HepG2 (cell line): Measurements from ENCODE around the gene RERE. TPM values are rescaled to one million over a fixed set of nuclear protein-coding genes. Genes with fewer than 3 reads are reported as not detected.

Source experiments
- ATAD3A ChIP-seq: sonication (generic); formaldehyde crosslinking; IDR thresholded peaks from 2 replicates; pipeline ENCODE4 v1.4.0; 2020; ENCODE audit warnings: missing genetic modification reagents
- ATF1 ChIP-seq: IDR thresholded peaks from 2 replicates; pipeline ENCODE4 v1.6.1; 2016; ENCODE audit warnings: mild to moderate bottlenecking, control low read depth
- CC2D1A ChIP-seq: sonication (generic); formaldehyde crosslinking; IDR thresholded peaks from 2 replicates; pipeline ENCODE4 v1.8.1; 2023; ENCODE audit warnings: mild to moderate bottlenecking, missing genetic modification reagents
- CCDC6 ChIP-seq: sonication (generic); formaldehyde crosslinking; IDR thresholded peaks from 2 replicates; pipeline ENCODE4 v1.8.1; 2022; ENCODE audit warnings: mild to moderate bottlenecking, missing genetic modification reagents, moderate library complexity
- HIVEP1 ChIP-seq: sonication (generic); formaldehyde crosslinking; IDR thresholded peaks from 2 replicates; pipeline ENCODE4 v1.4.0; 2020; ENCODE audit warnings: mild to moderate bottlenecking, missing genetic modification reagents
- HMGA1 ChIP-seq: sonication (generic); formaldehyde crosslinking; conservative IDR thresholded peaks from 2 replicates; pipeline ENCODE4 v1.4.0; 2020; ENCODE audit warnings: missing genetic modification reagents
- MBD4 ChIP-seq: IDR thresholded peaks from 2 replicates; pipeline ENCODE4 v1.6.1; 2012; ENCODE audit warnings: low read length, inconsistent platforms, borderline replicate concordance
- MBNL3 ChIP-seq: fragments of 250-450 bp; sonication (Bioruptor Pico); conservative IDR thresholded peaks from 2 replicates; pipeline ENCODE4 v1.8.0; 2022; ENCODE audit warnings: mild to moderate bottlenecking, inconsistent platforms
- MTA1 ChIP-seq: sonication (generic); formaldehyde crosslinking; IDR thresholded peaks from 2 replicates; pipeline ENCODE4 v1.4.0; 2020; ENCODE audit warnings: missing genetic modification reagents, mild to moderate bottlenecking, borderline replicate concordance
- NR2F6 ChIP-seq, 2 experiments: IDR thresholded peaks; 2 replicates each; pipeline ENCODE4 v1.6.1; 2016; ENCODE audit warnings: antibody characterized with exemption in 1 of 2, mild to moderate bottlenecking in 1 of 2
- RNF2 ChIP-seq: fragments of 450-650 bp; conservative IDR thresholded peaks from 2 replicates; pipeline ENCODE4 v1.6.1; 2016; ENCODE audit warnings: low read depth
- SKI ChIP-seq: fragments of 450-650 bp; IDR thresholded peaks from one replicate; pipeline ENCODE4 v1.6.1; 2018; ENCODE audit warnings: mild to moderate bottlenecking; ENCODE audit not compliant: partially characterized antibody
- YEATS4 ChIP-seq: sonication (generic); formaldehyde crosslinking; IDR thresholded peaks from 2 replicates; pipeline ENCODE4 v1.4.0; 2020; ENCODE audit warnings: missing genetic modification reagents, borderline replicate concordance
- ZNF251 ChIP-seq: sonication (generic); formaldehyde crosslinking; IDR thresholded peaks from 2 replicates; pipeline ENCODE4 v1.9.0; 2021; ENCODE audit warnings: mild to moderate bottlenecking, missing genetic modification reagents
- ZNF292 ChIP-seq: sonication (generic); formaldehyde crosslinking; IDR thresholded peaks from 2 replicates; pipeline ENCODE4 v1.8.1; 2022; ENCODE audit warnings: mild to moderate bottlenecking, low read depth, missing genetic modification reagents, borderline replicate concordance
- ZNF317 ChIP-seq: sonication (generic); formaldehyde crosslinking; IDR thresholded peaks from 2 replicates; pipeline ENCODE4 v1.5.0; 2020; ENCODE audit warnings: mild to moderate bottlenecking, missing genetic modification reagents
- ZNF432 ChIP-seq: sonication (generic); formaldehyde crosslinking; IDR thresholded peaks from 2 replicates; pipeline ENCODE4 v1.5.0; 2020; ENCODE audit warnings: missing genetic modification reagents, mild to moderate bottlenecking, borderline replicate concordance
- ZNF496 ChIP-seq: sonication (generic); formaldehyde crosslinking; IDR thresholded peaks from 2 replicates; pipeline ENCODE4 v1.8.1; 2023; ENCODE audit warnings: mild to moderate bottlenecking, moderate library complexity, missing genetic modification reagents; ENCODE audit not compliant: insufficient replicate concordance
- ZNF556 ChIP-seq: sonication (generic); formaldehyde crosslinking; IDR thresholded peaks from 2 replicates; pipeline ENCODE4 v1.4.0; 2020; ENCODE audit warnings: mild to moderate bottlenecking, missing genetic modification reagents, borderline replicate concordance
- ZNF747 ChIP-seq: sonication (generic); formaldehyde crosslinking; IDR thresholded peaks from 2 replicates; pipeline ENCODE4 v1.8.1; 2023; ENCODE audit warnings: missing genetic modification reagents, mild to moderate bottlenecking, borderline replicate concordance
- ZNF816 ChIP-seq: sonication (generic); formaldehyde crosslinking; IDR thresholded peaks from 2 replicates; pipeline ENCODE4 v1.8.0; 2022; ENCODE audit warnings: missing genetic modification reagents, mild to moderate bottlenecking, borderline replicate concordance
- polyA plus RNA-seq, 8 experiments: library from polyadenylated mRNA; depleted of rRNA in 3 of 8; stranded (reverse) in 7 of 8; unstranded in 1 of 8; fragments of >200 nt; fragmentation: Illumina TruSeq in 4 of 8; extraction: Trizol in 4 of 8; gene quantifications; 2 replicates each; pipeline versions ENCODE4 v1.2.1 to v1.2.3, GENCODE V29; 2011 to 2016; ENCODE audit warnings: low read depth in 4 of 8, missing spikeins in 1 of 8, mixed read lengths in 1 of 8; ENCODE audit not compliant: insufficient read depth in 1 of 8
- total RNA-seq, 5 experiments: library from RNA; depleted of rRNA; stranded (reverse); fragments of >200 nt; fragmentation: Illumina TruSeq; extraction: Trizol; gene quantifications; 2 replicates each; pipeline ENCODE4 v1.2.3, GENCODE V29; 2016; ENCODE audit warnings: low read depth in 1 of 5
- TF ChIP-seq, protein P1 (sequence below): sonication (generic); formaldehyde crosslinking; IDR thresholded peaks from 2 replicates; pipeline ENCODE4 v1.4.0; 2020; ENCODE audit warnings: low read depth, mild to moderate bottlenecking, missing genetic modification reagents
- TF ChIP-seq, protein P2 (sequence below): sonication (generic); formaldehyde crosslinking; IDR thresholded peaks from 2 replicates; pipeline ENCODE4 v1.5.0; 2020; ENCODE audit warnings: missing genetic modification reagents, mild to moderate bottlenecking, borderline replicate concordance
- TF ChIP-seq, protein P3 (sequence below): sonication (generic); formaldehyde crosslinking; IDR thresholded peaks from 2 replicates; pipeline ENCODE4 v1.4.0; 2020; ENCODE audit warnings: missing genetic modification reagents, borderline replicate concordance

RERE gene
- total and polyA plus RNA-seq, 2 of the 13 experiments (the other 11 are each of a cell fraction or from before 2014, with no cell fraction given) = 18.3 to 21.9 TPM

DNA sequence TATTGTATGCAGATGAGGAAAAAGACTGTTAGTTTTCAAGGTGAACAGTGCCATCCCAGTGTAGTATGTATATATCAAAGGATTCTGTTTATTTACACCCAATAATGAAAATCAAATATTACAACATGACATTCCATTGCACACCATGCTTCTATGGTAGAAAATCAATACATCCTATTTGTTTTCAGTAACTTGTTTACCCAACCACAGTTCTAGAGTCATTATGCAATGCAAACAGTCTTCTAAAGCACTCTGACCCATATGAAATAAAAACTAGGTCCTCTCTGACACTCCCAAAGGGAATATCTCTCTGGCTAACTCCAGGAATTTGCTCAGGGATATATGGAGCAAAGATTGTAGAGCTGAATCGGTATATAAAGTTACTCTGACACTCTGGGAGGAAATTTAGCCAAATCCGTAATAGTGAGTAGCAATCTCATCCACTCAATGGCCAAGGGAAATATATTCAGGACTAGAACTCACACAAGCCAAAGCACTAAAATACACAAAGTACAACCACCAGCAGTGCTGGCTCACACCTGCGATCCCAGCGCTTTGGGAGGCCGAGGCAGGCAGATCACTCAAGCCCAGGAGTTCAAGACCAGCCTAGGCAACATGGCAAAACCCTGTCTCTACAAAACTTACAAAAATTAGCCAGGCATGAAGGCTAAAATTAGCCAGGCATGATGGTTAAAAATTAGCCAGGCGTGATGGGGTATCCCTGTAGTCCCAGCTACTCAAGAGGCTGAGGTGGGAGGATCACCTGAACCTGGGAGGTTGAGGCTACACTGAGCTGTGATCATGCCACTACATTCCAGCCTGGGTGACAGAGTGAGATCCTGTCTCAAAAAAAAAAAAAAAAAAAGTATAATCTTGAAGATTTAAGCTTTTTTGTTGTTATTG, 75.2 kb downstream of the RERE start (continued):
- TF ChIP-seq ZNF317 (CRISPR knock-in tag) (peak; percentile 23; the same call in 1 of the 2 replicates), MTA1 (CRISPR knock-in tag) (no peak; the same call in 1 of the 2 replicates), ATF1 (CRISPR knock-in tag) (peak; percentile 76), HMGA1 (CRISPR knock-in tag) (no peak), ZNF747 (CRISPR knock-in tag) (0 out of 2 replicates have a peak, but pooled peaks have one; percentile 38), CC2D1A (peak; percentile 58; the same call in 1 of the 2 replicates), ZNF496 (CRISPR knock-in tag) (no peak), ATAD3A (CRISPR knock-in tag) (no peak), CCDC6 (CRISPR knock-in tag) (peak; percentile 70), MBD4 (peak; percentile 99; the same call in 1 of the 2 replicates), ZNF432 (CRISPR knock-in tag) (no peak), MBNL3 (0 out of 2 replicates have a peak, but pooled peaks have one; percentile 78), ZNF816 (CRISPR knock-in tag) (peak; percentile 83; the same call in 1 of the 2 replicates), RNF2 (no peak), SKI (peak; percentile 98), NR2F6 (IDR thresholded peaks at IDR 0.05) (peak; percentile 96), NR2F6 (CRISPR knock-in tag; IDR thresholded peaks at IDR 0.05) (peak; percentile 94), HIVEP1 (CRISPR knock-in tag) (no peak), ZNF292 (CRISPR knock-in tag) (0 out of 2 replicates have a peak, but pooled peaks have one; percentile 65), ZNF251 (CRISPR knock-in tag) (no peak), YEATS4 (CRISPR knock-in tag) (peak; percentile 88), ZNF556 (CRISPR knock-in tag) (no peak)
- TF ChIP-seq, protein P1, sequence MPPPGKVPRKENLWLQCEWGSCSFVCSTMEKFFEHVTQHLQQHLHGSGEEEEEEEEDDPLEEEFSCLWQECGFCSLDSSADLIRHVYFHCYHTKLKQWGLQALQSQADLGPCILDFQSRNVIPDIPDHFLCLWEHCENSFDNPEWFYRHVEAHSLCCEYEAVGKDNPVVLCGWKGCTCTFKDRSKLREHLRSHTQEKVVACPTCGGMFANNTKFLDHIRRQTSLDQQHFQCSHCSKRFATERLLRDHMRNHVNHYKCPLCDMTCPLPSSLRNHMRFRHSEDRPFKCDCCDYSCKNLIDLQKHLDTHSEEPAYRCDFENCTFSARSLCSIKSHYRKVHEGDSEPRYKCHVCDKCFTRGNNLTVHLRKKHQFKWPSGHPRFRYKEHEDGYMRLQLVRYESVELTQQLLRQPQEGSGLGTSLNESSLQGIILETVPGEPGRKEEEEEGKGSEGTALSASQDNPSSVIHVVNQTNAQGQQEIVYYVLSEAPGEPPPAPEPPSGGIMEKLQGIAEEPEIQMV (CRISPR knock-in tag) = no peak
- TF ChIP-seq, protein P2, sequence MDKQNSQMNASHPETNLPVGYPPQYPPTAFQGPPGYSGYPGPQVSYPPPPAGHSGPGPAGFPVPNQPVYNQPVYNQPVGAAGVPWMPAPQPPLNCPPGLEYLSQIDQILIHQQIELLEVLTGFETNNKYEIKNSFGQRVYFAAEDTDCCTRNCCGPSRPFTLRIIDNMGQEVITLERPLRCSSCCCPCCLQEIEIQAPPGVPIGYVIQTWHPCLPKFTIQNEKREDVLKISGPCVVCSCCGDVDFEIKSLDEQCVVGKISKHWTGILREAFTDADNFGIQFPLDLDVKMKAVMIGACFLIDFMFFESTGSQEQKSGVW = no peak
- TF ChIP-seq, protein P3, sequence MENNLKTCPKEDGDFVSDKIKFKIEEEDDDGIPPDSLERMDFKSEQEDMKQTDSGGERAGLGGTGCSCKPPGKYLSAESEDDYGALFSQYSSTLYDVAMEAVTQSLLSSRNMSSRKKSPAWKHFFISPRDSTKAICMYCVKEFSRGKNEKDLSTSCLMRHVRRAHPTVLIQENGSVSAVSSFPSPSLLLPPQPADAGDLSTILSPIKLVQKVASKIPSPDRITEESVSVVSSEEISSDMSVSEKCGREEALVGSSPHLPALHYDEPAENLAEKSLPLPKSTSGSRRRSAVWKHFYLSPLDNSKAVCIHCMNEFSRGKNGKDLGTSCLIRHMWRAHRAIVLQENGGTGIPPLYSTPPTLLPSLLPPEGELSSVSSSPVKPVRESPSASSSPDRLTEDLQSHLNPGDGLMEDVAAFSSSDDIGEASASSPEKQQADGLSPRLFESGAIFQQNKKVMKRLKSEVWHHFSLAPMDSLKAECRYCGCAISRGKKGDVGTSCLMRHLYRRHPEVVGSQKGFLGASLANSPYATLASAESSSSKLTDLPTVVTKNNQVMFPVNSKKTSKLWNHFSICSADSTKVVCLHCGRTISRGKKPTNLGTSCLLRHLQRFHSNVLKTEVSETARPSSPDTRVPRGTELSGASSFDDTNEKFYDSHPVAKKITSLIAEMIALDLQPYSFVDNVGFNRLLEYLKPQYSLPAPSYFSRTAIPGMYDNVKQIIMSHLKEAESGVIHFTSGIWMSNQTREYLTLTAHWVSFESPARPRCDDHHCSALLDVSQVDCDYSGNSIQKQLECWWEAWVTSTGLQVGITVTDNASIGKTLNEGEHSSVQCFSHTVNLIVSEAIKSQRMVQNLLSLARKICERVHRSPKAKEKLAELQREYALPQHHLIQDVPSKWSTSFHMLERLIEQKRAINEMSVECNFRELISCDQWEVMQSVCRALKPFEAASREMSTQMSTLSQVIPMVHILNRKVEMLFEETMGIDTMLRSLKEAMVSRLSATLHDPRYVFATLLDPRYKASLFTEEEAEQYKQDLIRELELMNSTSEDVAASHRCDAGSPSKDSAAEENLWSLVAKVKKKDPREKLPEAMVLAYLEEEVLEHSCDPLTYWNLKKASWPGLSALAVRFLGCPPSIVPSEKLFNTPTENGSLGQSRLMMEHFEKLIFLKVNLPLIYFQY = peak; percentile 91
